ENCODE results near the gene IGFBP4.

DNA sequence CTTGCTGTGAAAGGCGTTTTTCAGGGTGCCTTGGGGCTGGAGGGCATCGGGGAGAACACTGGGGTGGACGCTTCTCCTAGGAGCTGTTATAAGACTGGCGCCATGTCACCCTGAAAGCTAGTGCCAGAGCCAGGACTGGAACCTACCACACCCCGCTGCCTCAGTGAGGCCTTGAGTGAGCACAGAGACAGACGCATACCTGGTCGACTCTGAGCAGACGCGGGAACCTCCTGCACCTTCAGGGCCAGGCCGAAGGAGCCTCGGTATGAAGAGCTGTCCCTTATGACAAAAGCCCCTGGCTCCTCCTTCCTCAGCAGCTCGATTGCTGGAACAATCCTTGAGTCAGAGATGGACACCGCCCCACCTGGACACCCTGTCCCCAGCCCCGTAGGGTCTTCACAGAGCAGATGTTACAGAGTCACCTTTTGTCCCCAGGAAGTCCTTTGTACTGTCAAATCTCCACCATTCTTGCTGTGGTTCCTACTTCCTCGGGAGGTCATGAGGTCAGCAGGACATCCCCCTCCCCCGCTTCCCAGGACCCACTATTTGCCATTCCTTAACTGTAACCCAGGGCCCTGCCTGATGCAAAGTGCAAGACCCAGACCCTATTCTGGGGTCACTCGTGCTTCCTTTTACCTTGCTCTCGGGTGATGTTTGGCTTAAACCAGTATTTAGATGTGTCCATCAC lies 41.2 kb downstream of the IGFBP4 start:
- TF ChIP-seq, protein P1, sequence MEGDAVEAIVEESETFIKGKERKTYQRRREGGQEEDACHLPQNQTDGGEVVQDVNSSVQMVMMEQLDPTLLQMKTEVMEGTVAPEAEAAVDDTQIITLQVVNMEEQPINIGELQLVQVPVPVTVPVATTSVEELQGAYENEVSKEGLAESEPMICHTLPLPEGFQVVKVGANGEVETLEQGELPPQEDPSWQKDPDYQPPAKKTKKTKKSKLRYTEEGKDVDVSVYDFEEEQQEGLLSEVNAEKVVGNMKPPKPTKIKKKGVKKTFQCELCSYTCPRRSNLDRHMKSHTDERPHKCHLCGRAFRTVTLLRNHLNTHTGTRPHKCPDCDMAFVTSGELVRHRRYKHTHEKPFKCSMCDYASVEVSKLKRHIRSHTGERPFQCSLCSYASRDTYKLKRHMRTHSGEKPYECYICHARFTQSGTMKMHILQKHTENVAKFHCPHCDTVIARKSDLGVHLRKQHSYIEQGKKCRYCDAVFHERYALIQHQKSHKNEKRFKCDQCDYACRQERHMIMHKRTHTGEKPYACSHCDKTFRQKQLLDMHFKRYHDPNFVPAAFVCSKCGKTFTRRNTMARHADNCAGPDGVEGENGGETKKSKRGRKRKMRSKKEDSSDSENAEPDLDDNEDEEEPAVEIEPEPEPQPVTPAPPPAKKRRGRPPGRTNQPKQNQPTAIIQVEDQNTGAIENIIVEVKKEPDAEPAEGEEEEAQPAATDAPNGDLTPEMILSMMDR (IDR thresholded peaks at IDR 0.05), result no peak
- TF ChIP-seq EZH2 (IDR thresholded peaks at IDR 0.05; ENCODE audit: borderline replicate concordance, insufficient read depth, low read depth, low read length, poor library complexity, severe bottlenecking), result no peak
